HG03045 (cell line): ENCODE results near the gene RABAC1.
"Not testable (repeated sequence)": the region's sequence is repeated elsewhere in the genome, so short reads cannot be mapped to it uniquely, and the experiment has no call there.

Experiments used
- ATAC-seq: cut with Tn5 transposase; IDR thresholded peaks from one replicate; pipeline ENCODE4 v1.9.1; 2021; ENCODE audit warnings: mild to moderate bottlenecking, moderate library complexity; ENCODE audit not compliant: unreplicated experiment

RABAC1 gene

GRCh38 chr19:41947091-41947490 lies 12.0 kb downstream of the RABAC1 start:
- ATAC-seq = no peak

- peak; percentile 71 for ATAC-seq
These were observed 13.9 kb downstream of the RABAC1 start for GRCh38 chr19:41945135-41945766.

GRCh38 chr19:41944336-41944735 lies 14.8 kb downstream of the RABAC1 start:
- ATAC-seq = no peak

GRCh38 chr19:41941410-41942202 lies 17.5 kb downstream of the RABAC1 start:
- no peak for ATAC-seq

- no peak for ATAC-seq
These were observed 18.3 kb downstream of the RABAC1 start for GRCh38 chr19:41940731-41941409.

- ATAC-seq = no peak
These were observed 19.0 kb downstream of the RABAC1 start for GRCh38 chr19:41939861-41940730.

- not testable (repeated sequence) for ATAC-seq
These were observed 19.9 kb downstream of the RABAC1 start for GRCh38 chr19:41939209-41939608.

GRCh38 chr19:41937525-41938468 lies 21.3 kb downstream of the RABAC1 start:
- ATAC-seq = no peak

GRCh38 chr19:41936961-41937360 lies 22.2 kb downstream of the RABAC1 start:
- no peak for ATAC-seq

- no peak for ATAC-seq
These were observed 22.7 kb downstream of the RABAC1 start for GRCh38 chr19:41936416-41936850.

- ATAC-seq = no peak
These were observed 23.2 kb downstream of the RABAC1 start for GRCh38 chr19:41935760-41936415.

GRCh38 chr19:41934849-41935374 lies 24.2 kb downstream of the RABAC1 start:
- ATAC-seq = peak; percentile 48

- ATAC-seq = no peak
These were observed 25.3 kb downstream of the RABAC1 start for GRCh38 chr19:41933693-41934426.

GRCh38 chr19:41932720-41933332 lies 26.3 kb downstream of the RABAC1 start:
- ATAC-seq = no peak

GRCh38 chr19:41932259-41932719 lies 26.8 kb downstream of the RABAC1 start:
- no peak for ATAC-seq

- ATAC-seq = no peak
These were observed 28.1 kb downstream of the RABAC1 start for GRCh38 chr19:41930926-41931592.

GRCh38 chr19:41930322-41930722 lies 28.8 kb downstream of the RABAC1 start:
- no peak for ATAC-seq
